OCI-LY3 (cell line): ENCODE data around the gene UBA1.

Source experiments
- CTCF ChIP-seq: fragments of 200-600, 300-600 bp; sonication (generic); IDR thresholded peaks from 2 replicates; pipeline ENCODE4 v1.5.1; 2014; ENCODE audit warnings: antibody characterized with exemption, low read length, low read depth
- EZH2phosphoT487 ChIP-seq: fragments of 200-600 bp; shearing (Covaris generic); IDR thresholded peaks from 2 replicates; pipeline ENCODE4 v1.6.1; 2018; ENCODE audit warnings: antibody characterized with exemption, mixed run types, low read depth

- TF ChIP-seq CTCF, result no peak
- TF ChIP-seq EZH2phosphoT487, result no peak
Observed at GRCh38 chrX:47174846-47175587, 18.6 kb upstream of the UBA1 start.
